Testis (tissue), 3 donors: ENCODE measurements around the gene MAGEA2. TPM values are rescaled to one million over a fixed set of nuclear protein-coding genes. Genes with fewer than 3 reads are reported as not detected.

ENCODE experiments used
- polyA plus RNA-seq: library from polyadenylated mRNA; stranded (reverse); fragments of 350-450 nt; fragmentation: Illumina TruSeq; extraction: RNeasy Lipid Tissue Mini Kit (QIAGEN cat#74804); gene quantifications from one replicate; pipeline ENCODE4 v1.2.3, GENCODE V29; 2014; ENCODE audit warnings: low read depth, low replicate concordance; ENCODE audit not compliant: insufficient read depth
- total RNA-seq, 2 donors: library from RNA; depleted of rRNA; stranded (reverse); fragments of >200 nt; gene quantifications; one replicate each; pipeline ENCODE4 v1.2.3, GENCODE V29; 2016

MAGEA2 gene
- total and polyA plus RNA-seq, 3 donors from 2014 or later, result 6.1 to 9.2 (median 6.2) TPM

Other genes with a start within 250 kb of the MAGEA2 start
- 1 to 10 TPM; 3.5 to 9.6 TPM for gene GABRQ, start 115.9 kb downstream of the MAGEA2 start, total RNA-seq
- 2.4 TPM for gene GABRQ, start 115.9 kb downstream of the MAGEA2 start, polyA plus RNA-seq
- gene MAGEA3, start 55.0 kb downstream of the MAGEA2 start, total RNA-seq, result 10 to 100 TPM; 16.0 to 16.3 TPM
- gene MAGEA3, start 55.0 kb downstream of the MAGEA2 start, polyA plus RNA-seq, result 16.1 TPM
- under 1 TPM in 1 of 2 donors, not detected in 1; 0.50 TPM for gene CSAG2, start 44.6 kb downstream of the MAGEA2 start, total RNA-seq
- not detected for gene CSAG2, start 44.6 kb downstream of the MAGEA2 start, polyA plus RNA-seq
- gene MAGEA2B, start 39.2 kb downstream of the MAGEA2 start, total RNA-seq, result 1 to 10 TPM; 2.1 to 8.6 TPM
- gene MAGEA2B, start 39.2 kb downstream of the MAGEA2 start, polyA plus RNA-seq, result 4.9 TPM
- gene CSAG1, start 20.1 kb downstream of the MAGEA2 start, total RNA-seq, result under 1 TPM in 1 of 2 donors, not detected in 1; 0.50 TPM
- 3.3 TPM for gene CSAG1, start 20.1 kb downstream of the MAGEA2 start, polyA plus RNA-seq
- 10 to 100 TPM in 1 of 2 donors, 1 to 10 TPM in 1; 8.9 to 11.4 TPM for gene MAGEA12, start 20.1 kb downstream of the MAGEA2 start, total RNA-seq
- gene MAGEA12, start 20.1 kb downstream of the MAGEA2 start, polyA plus RNA-seq, result 5.6 TPM
- 1 to 10 TPM; 1.9 to 6.0 TPM for gene CSAG3, start 5.4 kb upstream of the MAGEA2 start, total RNA-seq
- gene CSAG3, start 5.4 kb upstream of the MAGEA2 start, polyA plus RNA-seq, result 6.0 TPM
- gene MAGEA6, start 15.8 kb upstream of the MAGEA2 start, total RNA-seq, result 10 to 100 TPM; 11.0 to 11.3 TPM
- 13.4 TPM for gene MAGEA6, start 15.8 kb upstream of the MAGEA2 start, polyA plus RNA-seq
- gene CETN2, start 76.9 kb upstream of the MAGEA2 start, total RNA-seq, result 10 to 100 TPM; 27.0 to 32.4 TPM
- 43.8 TPM for gene CETN2, start 76.9 kb upstream of the MAGEA2 start, polyA plus RNA-seq
- gene NSDHL, start 77.2 kb upstream of the MAGEA2 start, total RNA-seq, result 10 to 100 TPM; 14.6 to 17.9 TPM
- gene NSDHL, start 77.2 kb upstream of the MAGEA2 start, polyA plus RNA-seq, result 20.0 TPM
- gene ZNF185, start 144.2 kb upstream of the MAGEA2 start, total RNA-seq, result 1 to 10 TPM; 5.9 to 6.9 TPM
- gene ZNF185, start 144.2 kb upstream of the MAGEA2 start, polyA plus RNA-seq, result 11.1 TPM
- gene PNMA5, start 240.3 kb upstream of the MAGEA2 start, total RNA-seq, result 10 to 100 TPM; 13.0 to 13.9 TPM
- 15.8 TPM for gene PNMA5, start 240.3 kb upstream of the MAGEA2 start, polyA plus RNA-seq